Cardiac fibroblast (primary cell): ENCODE results near the gene PRSS2.

ENCODE experiments used
- DNase-seq, 2 donors: peaks; one replicate each; pipeline versions ENCODE4 v3.0.0 to v3.0.0-alpha.2; 2010; ENCODE audit warnings: low read depth in 2 of 2
- H3K4me3 ChIP-seq, 2 donors: replicated peaks in 1 of 2; 1 replicate in 1 of 2; 2 replicates in 1 of 2; pipeline ENCODE4 v1.5.1; 2011; ENCODE audit warnings: low read depth in 2 of 2, low read length in 2 of 2, mild to moderate bottlenecking in 2 of 2, moderate library complexity in 1 of 2
- TF ChIP-seq, protein P1 (sequence below): IDR thresholded peaks from one replicate; pipeline ENCODE4 v1.5.1; 2011; ENCODE audit warnings: low read depth, mild to moderate bottlenecking, low read length, inconsistent platforms

The PRSS2 gene

GRCh38 chr7:142782922-142783900 is 12.4 kb downstream of the PRSS2 start:
- TF ChIP-seq, protein P1, sequence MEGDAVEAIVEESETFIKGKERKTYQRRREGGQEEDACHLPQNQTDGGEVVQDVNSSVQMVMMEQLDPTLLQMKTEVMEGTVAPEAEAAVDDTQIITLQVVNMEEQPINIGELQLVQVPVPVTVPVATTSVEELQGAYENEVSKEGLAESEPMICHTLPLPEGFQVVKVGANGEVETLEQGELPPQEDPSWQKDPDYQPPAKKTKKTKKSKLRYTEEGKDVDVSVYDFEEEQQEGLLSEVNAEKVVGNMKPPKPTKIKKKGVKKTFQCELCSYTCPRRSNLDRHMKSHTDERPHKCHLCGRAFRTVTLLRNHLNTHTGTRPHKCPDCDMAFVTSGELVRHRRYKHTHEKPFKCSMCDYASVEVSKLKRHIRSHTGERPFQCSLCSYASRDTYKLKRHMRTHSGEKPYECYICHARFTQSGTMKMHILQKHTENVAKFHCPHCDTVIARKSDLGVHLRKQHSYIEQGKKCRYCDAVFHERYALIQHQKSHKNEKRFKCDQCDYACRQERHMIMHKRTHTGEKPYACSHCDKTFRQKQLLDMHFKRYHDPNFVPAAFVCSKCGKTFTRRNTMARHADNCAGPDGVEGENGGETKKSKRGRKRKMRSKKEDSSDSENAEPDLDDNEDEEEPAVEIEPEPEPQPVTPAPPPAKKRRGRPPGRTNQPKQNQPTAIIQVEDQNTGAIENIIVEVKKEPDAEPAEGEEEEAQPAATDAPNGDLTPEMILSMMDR: peak; percentile 96
- H3K4me3 ChIP-seq: peak overlapping the region; percentile 28 to 40
- peak; percentile 95 for DNase-seq

DNA sequence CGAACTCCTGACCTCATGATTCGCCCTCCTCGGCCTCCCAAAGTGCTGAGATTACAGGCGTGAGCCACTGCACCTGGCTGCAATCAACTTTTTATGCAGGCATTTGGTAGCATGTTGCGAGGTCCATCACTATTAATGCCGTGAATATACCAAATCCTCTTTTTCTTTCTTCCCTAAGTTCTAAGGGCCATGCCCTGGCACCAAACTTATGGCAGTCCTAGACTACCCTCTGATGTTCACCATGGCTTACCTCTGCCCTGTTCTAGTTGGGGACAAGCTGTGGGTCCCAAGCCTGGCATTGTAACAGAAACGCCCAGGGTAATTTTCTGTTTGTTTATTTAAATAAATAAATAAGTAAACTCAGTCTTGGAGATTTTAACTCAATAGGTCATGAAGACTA is 13.3 kb downstream of the PRSS2 start:
- H3K4me3 ChIP-seq: no peak overlapping the region
- no peak for DNase-seq
- TF ChIP-seq, protein P1: no peak

DNA sequence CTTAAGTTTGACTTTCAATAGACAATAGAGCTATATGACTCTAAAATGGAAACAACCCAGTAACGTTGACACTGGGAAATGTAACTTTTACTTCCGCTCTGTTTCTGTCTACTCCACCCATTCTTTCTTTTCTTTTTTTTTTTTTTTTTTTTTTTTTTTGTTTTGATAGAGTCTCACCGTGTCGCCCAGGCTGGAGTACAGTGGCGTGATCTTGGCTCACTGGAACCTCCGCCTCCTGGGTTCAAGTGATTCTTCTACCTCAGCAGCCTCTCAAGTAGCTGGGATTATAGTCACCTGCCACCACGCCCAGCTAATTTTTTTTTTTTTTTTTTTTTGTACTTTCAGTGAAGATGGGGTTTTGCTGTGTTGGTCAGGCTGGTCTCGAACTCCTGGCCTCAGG is 13.9 kb downstream of the PRSS2 start:
- no peak overlapping the region for H3K4me3 ChIP-seq
- TF ChIP-seq, protein P1: no peak
- no peak for DNase-seq

DNA sequence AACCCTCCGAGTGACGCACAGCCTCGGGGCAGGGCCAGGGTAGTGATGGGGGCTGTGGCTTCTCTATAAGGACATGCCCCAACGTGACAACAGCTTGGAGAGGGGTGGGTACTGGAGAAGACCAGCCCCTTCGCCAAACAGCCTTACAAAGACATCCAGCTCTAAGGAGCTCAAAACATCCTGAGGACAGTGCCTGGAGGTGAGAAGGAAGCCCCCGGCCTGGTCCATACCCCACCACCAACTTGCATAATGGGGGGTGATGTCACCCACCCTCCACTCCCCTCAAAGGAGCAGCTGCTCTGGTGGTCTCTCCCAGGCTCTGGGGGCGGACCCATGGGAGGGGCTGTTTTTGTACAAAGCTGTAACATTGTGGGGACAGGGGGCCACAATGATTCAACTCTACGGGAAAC is 15.1 kb downstream of the PRSS2 start:
- no peak for DNase-seq
- H3K4me3 ChIP-seq: no peak overlapping the region
- TF ChIP-seq, protein P1: no peak

DNA sequence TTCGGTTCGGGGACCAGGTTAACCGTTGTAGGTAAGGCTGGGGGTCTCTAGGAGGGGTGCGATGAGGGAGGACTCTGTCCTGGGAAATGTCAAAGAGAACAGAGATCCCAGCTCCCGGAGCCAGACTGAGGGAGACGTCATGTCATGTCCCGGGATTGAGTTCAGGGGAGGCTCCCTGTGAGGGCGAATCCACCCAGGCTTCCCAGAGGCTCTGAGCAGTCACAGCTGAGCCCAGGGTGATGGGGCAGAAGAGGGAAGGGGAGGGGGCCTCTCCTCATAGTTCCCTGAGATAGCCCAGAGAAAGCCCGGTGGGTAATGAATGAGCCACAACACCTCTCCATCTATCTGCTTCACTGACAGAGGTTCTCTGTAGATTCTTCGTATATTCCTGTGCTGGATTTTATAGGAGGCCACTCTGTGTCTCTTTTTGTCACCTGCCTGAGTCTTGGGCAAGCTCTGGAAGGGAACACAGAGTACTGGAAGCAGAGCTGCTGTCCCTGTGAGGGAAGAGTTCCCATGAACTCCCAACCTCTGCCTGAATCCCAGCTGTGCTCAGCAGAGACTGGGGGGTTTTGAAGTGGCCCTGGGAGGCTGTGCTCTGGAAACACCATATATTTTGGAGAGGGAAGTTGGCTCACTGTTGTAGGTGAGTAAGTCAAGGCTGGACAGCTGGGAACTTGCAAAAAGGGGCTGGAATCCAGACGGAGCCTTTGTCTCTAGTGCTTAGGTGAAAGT is 16.4 kb downstream of the PRSS2 start:
- no peak overlapping the region for H3K4me3 ChIP-seq
- TF ChIP-seq, protein P1: no peak
- DNase-seq: no peak

DNA sequence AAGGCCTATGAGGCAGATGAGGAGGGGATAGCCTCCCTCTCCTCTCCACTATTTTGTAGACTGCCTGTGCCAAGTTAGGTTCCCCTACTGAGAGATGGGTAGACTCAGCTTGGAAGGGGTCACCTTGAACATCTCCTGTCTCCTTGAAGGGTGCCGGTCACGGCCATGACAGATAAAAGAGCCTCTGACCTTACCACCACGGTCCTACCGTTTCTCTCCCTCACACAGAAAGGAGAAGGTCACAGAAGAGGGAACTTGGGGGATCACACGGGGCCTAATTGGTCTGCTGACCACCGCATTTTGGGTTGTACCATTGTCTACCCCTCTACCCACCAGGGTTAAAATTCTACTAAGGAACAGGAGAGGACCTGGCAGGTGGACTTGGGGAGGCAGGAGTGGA is 17.0 kb downstream of the PRSS2 start:
- no peak for DNase-seq
- H3K4me3 ChIP-seq: no peak overlapping the region
- TF ChIP-seq, protein P1: no peak
